Activated CD4-positive, alpha-beta memory T cell treated with anti-CD3 and anti-CD28 coated beads, Interleukin-2, amount 10 ng/mL, durations not matched to agents 7 days and 5 days (primary cell): ENCODE data around the gene SLCO2A1. TPM values are rescaled to one million over a fixed set of nuclear protein-coding genes. Genes with fewer than 3 reads are reported as not detected.

Experiments used
- CTCF ChIA-PET: fragments of 350-600 bp; sonication (Branson Sonifier 250); formaldehyde crosslinking; loops from one replicate; lab custom pipeline; 2021; ENCODE audit warnings: antibody characterized with exemption, inconsistent platforms; lab: Charles Lee
- POLR2A ChIA-PET: fragments of 350-600 bp; sonication (Branson Sonifier 250); formaldehyde crosslinking; loops from one replicate; lab custom pipeline; 2021; ENCODE audit warnings: antibody characterized with exemption; lab: Charles Lee
- DNase-seq: peaks from one replicate; pipeline ENCODE4 v3.0.0-alpha.2; 2020
- H3K27ac Mint-ChIP-seq: one replicate; pipeline ENCODE4 v1.8.0; 2021; ENCODE audit warnings: mild to moderate bottlenecking, mixed read lengths
- H3K27me3 Mint-ChIP-seq: one replicate; pipeline ENCODE4 v1.8.0; 2021; ENCODE audit warnings: mixed read lengths
- H3K36me3 Mint-ChIP-seq: one replicate; pipeline ENCODE4 v1.8.0; 2021; ENCODE audit warnings: low read depth, mixed read lengths
- H3K4me1 Mint-ChIP-seq: one replicate; pipeline ENCODE4 v1.8.0; 2021; ENCODE audit warnings: mixed read lengths
- H3K4me3 Mint-ChIP-seq: one replicate; pipeline ENCODE4 v1.8.0; 2021; ENCODE audit warnings: mild to moderate bottlenecking, mixed read lengths
- H3K9me3 Mint-ChIP-seq: one replicate; pipeline ENCODE4 v1.8.0; 2021; ENCODE audit warnings: mixed read lengths
- total RNA-seq, 2 experiments: library from RNA; stranded (reverse); gene quantifications; one replicate each; pipeline ENCODE4 v1.2.3, GENCODE V29; 2021

The SLCO2A1 gene
- total RNA-seq, 2 experiments from 2014 or later = not detected

DNA sequence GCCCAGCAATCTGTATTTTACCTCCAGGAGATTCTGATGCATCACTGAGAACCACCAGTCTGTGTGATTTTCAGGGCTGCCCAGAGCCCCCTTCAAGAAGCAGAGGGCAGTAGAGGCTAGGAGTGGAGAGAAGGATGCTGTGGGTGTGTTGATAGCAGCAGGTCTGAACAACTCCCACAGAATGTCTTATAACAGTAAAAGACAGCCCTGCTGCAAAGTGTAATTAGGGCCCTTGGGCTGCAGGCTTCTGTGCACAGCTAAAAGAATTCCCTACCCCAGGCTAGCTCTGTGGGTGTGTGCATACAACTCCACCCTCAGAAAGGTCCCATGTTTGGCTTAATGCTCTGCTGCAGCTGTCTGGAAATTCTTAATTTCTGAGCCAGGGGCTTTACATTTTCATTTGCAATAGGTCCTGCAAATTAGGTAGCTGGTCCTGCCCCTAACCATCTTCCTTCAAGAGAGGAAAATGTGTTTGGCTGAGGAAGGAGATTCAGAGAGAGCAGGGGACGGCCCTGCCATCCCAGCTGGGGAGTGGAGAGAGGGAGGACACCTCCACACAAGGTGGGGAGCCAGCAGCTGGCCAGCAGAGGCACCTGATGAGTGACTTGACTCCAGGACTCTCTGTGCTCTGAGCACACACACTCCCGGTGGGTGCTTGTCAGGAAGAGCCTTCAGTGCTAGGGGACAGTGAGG is 90.8 kb downstream of the SLCO2A1 start:
- no peak overlapping the region for H3K4me3 Mint-ChIP-seq
- H3K4me1 Mint-ChIP-seq = peaks cover 8% of the 10 kb centered on the region
- DNase-seq = no peak
- H3K9me3 Mint-ChIP-seq = no peaks in the 10 kb centered on the region
- no peaks in the 10 kb centered on the region for H3K27me3 Mint-ChIP-seq
- H3K36me3 Mint-ChIP-seq = no peaks in the 10 kb centered on the region
- ChIA-PET CTCF (interaction anchor here (0.9 kb wide), 1 partner anchor 11 kb away, joined by 3 read pairs; no protein-coding TSS in a partner anchor), POLR2A (no interaction called here)
- no peak overlapping the region for H3K27ac Mint-ChIP-seq

DNA sequence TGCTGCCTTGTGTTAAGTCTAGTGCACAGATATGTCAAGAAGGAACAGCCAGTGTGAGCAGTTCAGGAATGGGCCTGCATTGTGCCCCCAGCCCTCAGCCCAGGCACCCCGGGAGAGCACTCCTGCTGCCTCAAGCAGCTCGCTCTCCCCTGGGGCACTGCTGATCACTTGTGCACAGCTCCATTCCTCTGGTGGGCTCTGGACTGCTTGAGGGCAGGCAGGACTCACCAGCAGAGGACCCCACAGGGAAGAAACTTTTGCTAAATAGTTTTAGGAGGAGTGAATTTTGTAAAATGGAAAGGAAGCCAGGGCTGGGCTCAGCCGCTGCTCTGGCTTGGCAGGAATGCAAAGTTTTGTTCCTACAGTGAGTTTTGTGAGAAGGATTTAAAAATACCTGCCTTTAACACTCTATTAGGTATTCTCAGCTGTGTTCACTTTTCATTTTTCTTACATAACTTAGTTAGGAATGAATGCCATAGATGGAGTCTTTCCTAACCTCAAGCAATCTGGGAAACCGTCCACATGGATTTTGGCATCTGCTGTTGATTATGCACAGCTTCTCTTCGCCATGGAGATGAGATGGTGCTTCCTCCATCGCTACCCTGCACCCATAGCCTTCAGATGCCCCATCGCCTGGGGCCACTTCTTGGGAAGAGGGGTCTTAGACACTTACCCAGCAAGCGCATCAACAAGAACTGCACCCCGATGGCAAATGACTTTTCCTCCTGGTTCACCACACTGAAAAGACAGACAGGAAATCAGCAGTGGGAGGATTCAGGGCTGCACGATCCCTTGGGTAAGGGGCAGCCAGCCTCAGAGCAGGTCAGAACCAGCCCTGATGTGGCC is 91.7 kb downstream of the SLCO2A1 start:
- Mint-ChIP-seq H3K36me3 (no peaks in the 10 kb centered on the region), H3K4me1 (peaks cover 5% of the 10 kb centered on the region), H3K27me3 (no peaks in the 10 kb centered on the region), H3K27ac (no peak overlapping the region), H3K9me3 (no peaks in the 10 kb centered on the region), H3K4me3 (no peak overlapping the region)
- CTCF ChIA-PET = no interaction called here
- DNase-seq = no peak
- POLR2A ChIA-PET = no interaction called here

DNA sequence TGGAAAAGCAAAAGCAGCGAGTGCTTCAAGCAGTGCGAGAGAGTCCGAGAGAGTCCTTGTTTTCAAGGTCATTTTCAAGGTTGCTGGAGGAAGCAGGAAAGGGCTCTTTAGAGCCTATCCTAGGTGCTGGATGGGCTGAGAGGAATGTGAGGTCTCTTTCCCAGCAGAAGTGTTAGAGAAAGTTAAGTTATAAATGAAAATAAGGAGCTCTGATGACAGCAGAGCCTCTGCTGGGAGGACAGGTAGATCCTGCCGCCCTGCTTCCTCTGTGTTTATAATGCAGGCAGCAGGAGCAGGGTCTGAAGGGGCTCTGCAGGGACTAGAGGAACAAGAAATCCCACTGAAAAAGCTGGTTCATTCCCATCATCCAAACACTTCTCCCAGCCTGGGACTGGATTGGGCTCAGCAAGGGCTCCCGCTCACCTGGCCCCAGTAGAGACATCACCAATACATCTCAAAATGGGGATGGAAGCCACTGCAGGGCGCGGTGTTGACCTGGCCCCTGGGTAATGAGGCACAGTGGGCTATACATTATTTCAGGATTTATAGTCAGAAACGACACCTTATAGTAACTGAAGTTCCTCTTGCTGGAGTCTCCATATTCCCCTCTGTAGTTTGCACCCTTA is 92.6 kb downstream of the SLCO2A1 start:
- no peak overlapping the region for H3K4me3 Mint-ChIP-seq
- peaks cover under 1% of the 10 kb centered on the region for H3K4me1 Mint-ChIP-seq
- no peaks in the 10 kb centered on the region for H3K27me3 Mint-ChIP-seq
- H3K36me3 Mint-ChIP-seq = no peaks in the 10 kb centered on the region
- H3K27ac Mint-ChIP-seq = no peak overlapping the region
- CTCF ChIA-PET = no interaction called here
- H3K9me3 Mint-ChIP-seq = no peaks in the 10 kb centered on the region
- POLR2A ChIA-PET = no interaction called here
- no peak for DNase-seq

DNA sequence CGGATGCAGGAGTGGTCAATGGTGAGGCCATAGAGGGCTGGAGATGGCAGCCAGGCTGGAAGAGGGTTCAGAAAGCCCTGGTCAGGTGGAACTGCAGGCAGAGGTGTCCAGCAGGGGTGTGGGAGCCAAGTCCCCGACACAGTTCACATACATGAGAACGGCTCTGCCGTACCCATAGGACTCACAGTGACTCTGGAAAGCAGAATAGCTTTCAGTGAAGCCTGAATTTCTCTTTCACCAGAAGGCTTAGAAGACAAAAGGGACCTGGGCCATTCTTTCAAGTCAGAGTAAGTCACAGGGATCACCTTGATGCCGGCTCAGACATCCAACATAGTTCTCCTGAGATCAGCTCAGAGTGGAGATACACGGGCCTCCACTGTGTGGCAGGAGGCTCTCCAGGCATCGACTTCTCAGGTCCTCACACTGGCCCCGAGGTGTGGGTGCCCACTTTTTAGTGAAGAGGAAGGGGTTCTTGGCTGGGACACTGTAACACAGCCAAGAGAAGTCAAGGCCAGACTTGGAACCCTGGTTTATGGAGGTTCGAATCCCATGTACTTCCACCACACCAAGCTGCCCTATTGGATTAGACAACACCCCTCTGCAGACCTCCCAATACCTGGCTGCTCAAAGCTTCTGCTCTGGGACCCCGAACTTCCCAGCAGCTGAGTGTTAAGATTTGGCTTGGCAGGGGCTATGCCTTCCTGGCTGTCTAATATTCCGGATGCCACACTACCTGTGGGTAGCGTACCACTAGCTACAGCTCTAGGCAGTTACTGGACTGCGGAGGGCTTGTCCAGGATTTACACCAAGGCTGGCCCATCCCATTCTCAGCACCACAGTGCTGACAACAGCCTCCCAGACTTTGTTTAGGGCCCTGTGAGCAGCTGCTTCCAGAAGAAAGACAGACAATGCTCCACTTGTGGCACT is 93.6 kb downstream of the SLCO2A1 start:
- ChIA-PET POLR2A (no interaction called here), CTCF (no interaction called here)
- H3K27me3 Mint-ChIP-seq = no peaks in the 10 kb centered on the region
- no peaks in the 10 kb centered on the region for H3K36me3 Mint-ChIP-seq
- no peaks in the 10 kb centered on the region for H3K4me1 Mint-ChIP-seq
- H3K27ac Mint-ChIP-seq = no peak overlapping the region
- no peaks in the 10 kb centered on the region for H3K9me3 Mint-ChIP-seq
- H3K4me3 Mint-ChIP-seq = no peak overlapping the region
- no peak for DNase-seq

DNA sequence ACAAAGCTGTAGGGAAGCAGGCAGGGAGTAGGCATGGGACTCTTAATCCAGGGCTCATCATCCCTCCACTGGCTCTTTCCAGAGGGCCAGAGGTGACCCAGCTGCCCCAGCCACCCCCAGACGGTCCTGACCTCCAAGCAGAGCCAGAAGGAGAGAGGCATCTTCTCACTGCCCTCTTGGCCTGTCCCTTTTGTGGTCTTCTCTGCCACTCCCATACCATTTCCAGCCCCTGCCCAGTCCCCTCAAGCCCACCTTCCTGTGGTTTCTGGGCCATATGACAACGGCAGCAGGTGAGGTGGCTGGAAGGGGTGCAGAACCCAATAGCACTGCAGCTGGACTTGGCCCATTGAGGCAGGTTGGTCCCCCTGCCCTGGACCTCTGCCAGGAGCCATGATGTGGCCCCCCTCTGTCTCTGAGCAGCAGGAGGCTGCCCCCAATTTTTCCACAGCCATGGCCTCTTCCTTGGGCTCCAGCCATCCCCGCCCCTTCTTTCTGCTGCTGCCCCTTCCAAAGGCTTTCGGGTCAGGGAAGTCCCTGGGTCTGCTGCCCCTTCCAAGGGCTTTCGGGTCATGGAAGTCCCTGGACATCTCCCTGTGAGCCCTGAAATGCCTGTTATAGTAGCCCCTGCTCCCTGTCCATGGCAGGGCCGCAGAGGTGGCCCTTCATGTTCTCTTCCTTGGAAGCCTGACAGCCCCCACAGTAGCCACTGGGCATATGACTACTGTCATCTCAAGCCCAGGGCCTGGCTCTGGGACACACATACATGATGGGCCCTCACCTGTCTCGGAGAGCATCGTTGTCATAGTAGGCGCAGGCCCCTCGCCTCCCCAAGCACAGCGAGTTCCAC is 94.5 kb downstream of the SLCO2A1 start:
- H3K27me3 Mint-ChIP-seq = no peaks in the 10 kb centered on the region
- POLR2A ChIA-PET = no interaction called here
- no peak for DNase-seq
- H3K4me3 Mint-ChIP-seq = no peak overlapping the region
- no peaks in the 10 kb centered on the region for H3K36me3 Mint-ChIP-seq
- H3K9me3 Mint-ChIP-seq = no peaks in the 10 kb centered on the region
- H3K27ac Mint-ChIP-seq = no peak overlapping the region
- CTCF ChIA-PET = no interaction called here
- H3K4me1 Mint-ChIP-seq = no peaks in the 10 kb centered on the region

DNA sequence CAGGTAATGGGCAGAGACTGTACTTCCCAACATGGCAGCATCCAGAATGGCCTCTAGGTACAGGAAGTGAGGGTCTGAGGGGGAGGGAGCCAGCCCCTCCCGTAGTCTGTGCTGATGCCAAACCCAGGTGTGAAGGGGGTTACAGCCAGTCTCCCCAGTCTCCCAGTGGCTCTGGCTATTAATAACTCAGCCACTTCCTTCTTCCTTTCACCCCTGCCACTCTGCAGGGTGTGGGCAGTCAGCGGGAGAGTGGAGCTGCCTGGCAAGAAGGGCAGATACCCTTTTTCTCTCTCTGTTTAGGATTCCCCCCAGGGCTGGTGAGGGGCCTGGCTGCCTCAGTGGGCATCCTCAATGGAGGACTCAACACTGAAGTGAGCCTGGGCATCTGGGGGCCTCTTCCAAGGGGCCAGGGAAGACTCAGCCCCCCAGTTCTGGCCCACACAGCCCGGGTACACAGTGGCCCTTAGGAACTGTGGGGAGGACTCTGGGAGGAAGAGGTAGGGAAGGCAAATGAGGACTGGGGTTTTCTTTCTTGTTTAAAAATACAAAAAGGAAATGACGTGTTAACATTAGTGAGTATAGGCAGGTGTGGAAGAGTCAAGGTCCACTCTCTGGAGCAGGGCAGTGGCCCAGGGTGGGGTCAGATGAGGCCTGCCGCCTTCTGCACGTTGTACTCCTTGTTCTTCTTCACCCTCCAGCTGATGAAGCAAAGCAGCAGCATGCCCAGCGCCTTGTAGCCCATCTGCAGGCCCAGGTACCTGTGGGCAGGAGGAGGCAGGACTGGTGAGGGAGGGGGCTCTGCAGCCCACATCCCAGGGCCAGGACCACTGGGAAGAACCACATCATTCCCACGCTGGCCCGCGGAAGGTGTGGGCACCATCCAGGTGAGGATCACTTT is 95.4 kb downstream of the SLCO2A1 start:
- Mint-ChIP-seq H3K27ac (no peak overlapping the region), H3K27me3 (peaks cover 2% of the 10 kb centered on the region), H3K9me3 (no peaks in the 10 kb centered on the region), H3K4me3 (no peak overlapping the region), H3K4me1 (no peaks in the 10 kb centered on the region), H3K36me3 (no peaks in the 10 kb centered on the region)
- DNase-seq = no peak
- CTCF ChIA-PET = interaction anchor here (0.6 kb wide), 1 partner anchor 8 kb away, joined by 3 read pairs; no protein-coding TSS in a partner anchor
- POLR2A ChIA-PET = no interaction called here

DNA sequence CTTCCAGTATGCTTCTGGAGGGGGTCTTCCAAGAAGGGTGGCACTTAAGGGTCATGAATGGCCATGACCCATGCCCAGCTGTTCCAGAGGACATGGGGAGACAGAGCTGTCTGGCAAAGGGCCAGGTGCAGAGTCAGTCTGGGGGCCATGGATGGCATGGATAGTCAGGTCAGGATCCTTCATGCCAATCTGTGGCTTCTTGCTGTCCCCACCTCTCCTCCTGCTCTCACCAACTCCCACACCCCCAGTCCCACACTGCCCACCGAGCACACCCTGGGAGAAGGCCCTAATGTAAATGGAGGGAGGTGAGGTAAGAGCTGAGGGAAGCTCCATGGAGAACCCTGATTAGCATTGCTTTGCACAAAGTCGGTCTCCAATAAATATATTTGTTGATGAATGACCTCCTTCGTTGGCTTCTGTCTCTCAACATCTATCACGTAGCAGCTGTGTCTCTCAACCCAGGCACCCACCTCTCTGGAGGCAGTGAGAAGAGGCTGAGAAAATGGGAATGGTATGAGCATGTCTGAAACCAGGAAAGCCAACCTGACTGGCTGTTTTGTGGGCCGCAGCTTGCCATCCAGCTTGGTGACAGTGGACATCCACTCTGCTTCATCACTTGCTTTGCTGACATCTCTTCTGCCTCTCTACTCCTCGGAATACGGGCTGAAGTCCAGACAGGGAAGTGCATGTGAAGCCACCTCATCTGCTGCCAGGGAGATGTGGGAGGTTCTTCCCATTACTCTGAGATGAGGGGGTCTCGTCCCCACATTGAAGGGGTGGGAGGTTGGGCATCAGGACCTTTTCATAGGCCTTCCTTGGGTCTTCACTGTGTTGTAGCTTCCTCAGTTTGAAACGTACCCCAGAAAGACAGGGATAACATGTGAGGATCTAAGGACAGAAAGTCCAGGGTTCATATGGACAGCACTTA is 96.4 kb downstream of the SLCO2A1 start:
- H3K27me3 Mint-ChIP-seq = peaks cover 8% of the 10 kb centered on the region

DNA sequence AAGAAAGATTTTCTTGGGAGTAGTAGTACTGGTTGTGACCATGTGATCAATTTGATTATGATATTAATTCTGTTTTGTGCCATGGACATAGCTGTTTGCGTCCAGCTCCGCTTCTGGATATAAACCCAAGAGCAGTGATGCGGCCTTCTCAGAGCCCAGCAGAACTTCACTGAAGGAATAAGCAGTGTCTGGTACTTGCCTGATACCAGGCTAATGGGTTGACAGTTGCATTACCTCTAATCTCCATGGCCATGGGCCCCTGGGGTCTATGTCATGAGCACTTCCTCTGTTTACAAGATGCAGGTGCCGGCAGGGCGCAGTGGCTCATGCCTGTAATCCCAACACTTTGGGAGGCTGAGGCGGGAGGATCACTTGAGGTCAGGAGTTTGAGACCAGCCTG is 97.7 kb downstream of the SLCO2A1 start:
- ChIA-PET CTCF (interaction anchor here (1.0 kb wide), 1 partner anchor 114 kb away, joined by 4 read pairs; no protein-coding TSS in a partner anchor), POLR2A (no interaction called here)

More for the DNA sequence above, 96.4 kb downstream of the SLCO2A1 start:
- Mint-ChIP-seq H3K27ac (no peak overlapping the region), H3K4me1 (peaks cover 3% of the 10 kb centered on the region), H3K36me3 (no peaks in the 10 kb centered on the region), H3K9me3 (no peaks in the 10 kb centered on the region), H3K4me3 (no peak overlapping the region)
- ChIA-PET CTCF (interaction anchor here (0.6 kb wide), 1 partner anchor 7 kb away, joined by 3 read pairs; no protein-coding TSS in a partner anchor), POLR2A (no interaction called here)
- no peak for DNase-seq

DNA sequence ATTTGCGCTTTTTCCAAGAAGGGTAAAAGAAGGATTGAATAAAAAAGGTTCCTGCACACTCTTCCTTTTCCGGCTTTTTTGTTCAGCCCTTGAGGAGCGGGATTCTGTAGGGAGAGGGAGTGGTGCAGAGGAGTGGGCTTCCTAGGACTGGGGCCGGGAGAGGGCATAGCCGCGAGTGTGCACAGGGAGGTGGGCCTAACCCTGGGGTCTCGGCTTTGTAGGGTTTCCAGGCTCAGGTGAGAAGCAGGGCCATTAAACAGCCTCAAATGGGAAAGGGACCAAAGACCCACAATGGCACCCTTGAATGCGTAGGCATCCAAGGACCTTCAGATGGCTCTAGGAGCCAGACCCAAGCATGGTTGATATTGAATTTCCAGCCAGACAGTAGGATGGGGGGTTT is 98.6 kb downstream of the SLCO2A1 start:
- no peaks in the 10 kb centered on the region for H3K36me3 Mint-ChIP-seq
- H3K4me1 Mint-ChIP-seq = peaks cover 9% of the 10 kb centered on the region
- ChIA-PET CTCF (interaction anchor here (1.0 to 2.1 kb wide), 2 partner anchors 113 to 281 kb away, joined by 4 to 8 read pairs; no protein-coding TSS in a partner anchor), POLR2A (no interaction called here)
- no peak overlapping the region for H3K27ac Mint-ChIP-seq
- no peak for DNase-seq
- no peak overlapping the region for H3K4me3 Mint-ChIP-seq
- peaks cover 20% of the 10 kb centered on the region for H3K27me3 Mint-ChIP-seq
- H3K9me3 Mint-ChIP-seq = no peaks in the 10 kb centered on the region

More for the DNA sequence above, 97.7 kb downstream of the SLCO2A1 start:
- Mint-ChIP-seq H3K36me3 (no peaks in the 10 kb centered on the region), H3K4me3 (no peak overlapping the region), H3K4me1 (peaks cover 9% of the 10 kb centered on the region), H3K27ac (no peak overlapping the region), H3K27me3 (peaks cover 13% of the 10 kb centered on the region), H3K9me3 (no peaks in the 10 kb centered on the region)
- no peak for DNase-seq

DNA sequence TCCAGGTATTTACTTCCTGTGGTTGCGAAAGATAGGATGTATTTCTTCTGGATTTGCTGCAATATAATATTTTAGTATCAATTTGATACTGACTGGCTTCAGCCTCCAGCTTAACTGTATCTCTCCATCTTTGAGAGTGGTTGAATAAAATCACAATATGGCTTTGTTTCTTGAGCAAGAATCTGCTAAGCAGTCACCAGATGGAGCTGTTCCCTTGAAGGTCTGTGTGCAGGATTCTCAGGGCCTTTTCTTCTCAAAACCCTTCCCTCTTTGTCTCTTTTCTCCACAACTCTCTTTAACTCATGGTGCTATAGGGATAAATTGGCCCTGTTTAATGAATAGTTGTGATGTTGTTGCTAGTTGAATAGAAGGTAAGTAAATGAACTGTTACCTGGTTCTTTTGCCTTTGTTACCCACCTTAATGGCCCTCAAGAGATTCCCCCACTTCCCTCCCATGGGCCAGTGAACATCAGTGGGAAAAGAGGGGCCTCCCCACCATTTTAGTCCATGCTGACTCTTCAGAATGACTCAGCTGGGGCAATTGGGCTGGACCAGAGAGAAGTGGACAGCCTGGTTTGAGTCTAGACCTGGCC is 99.3 kb downstream of the SLCO2A1 start:
- CTCF ChIA-PET = interaction anchor here (2.1 kb wide), 1 partner anchor 281 kb away, joined by 8 read pairs; no protein-coding TSS in a partner anchor
- no peak overlapping the region for H3K27ac Mint-ChIP-seq
- H3K4me1 Mint-ChIP-seq = peaks cover 9% of the 10 kb centered on the region
- POLR2A ChIA-PET = no interaction called here
- H3K36me3 Mint-ChIP-seq = no peaks in the 10 kb centered on the region
- no peak overlapping the region for H3K4me3 Mint-ChIP-seq
- no peak for DNase-seq
- H3K27me3 Mint-ChIP-seq = peaks cover 21% of the 10 kb centered on the region
- H3K9me3 Mint-ChIP-seq = no peaks in the 10 kb centered on the region
